CD4-positive, alpha-beta T cell treated with Interleukin-6 for 4 hours (primary cell): ENCODE measurements around the gene FAM184B.

Experiments used
- DNase-seq: peaks from one replicate; pipeline ENCODE4 v3.0.0-alpha.2; 2020; ENCODE audit warnings: mixed read lengths

Gene FAM184B

DNA sequence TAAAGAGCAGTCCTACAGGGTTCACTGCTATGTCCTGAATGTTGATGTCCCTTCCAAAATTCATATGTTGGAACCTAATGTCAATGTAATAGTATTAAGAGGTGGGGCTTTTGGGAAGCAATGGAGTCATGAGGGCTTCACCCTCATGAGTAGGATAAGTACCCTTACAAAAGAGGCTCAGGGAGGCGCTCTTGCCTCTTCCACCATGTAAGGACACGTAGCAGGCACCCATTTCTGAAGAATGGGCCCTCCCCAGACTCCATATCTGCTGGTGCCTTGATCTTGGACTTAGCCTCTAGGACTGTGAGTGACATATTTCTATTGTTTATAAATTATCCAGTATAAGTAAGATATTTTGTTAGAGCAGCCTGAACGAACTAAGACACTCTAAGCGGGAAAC, 151.2 kb downstream of the FAM184B start:
- no peak for DNase-seq

DNA sequence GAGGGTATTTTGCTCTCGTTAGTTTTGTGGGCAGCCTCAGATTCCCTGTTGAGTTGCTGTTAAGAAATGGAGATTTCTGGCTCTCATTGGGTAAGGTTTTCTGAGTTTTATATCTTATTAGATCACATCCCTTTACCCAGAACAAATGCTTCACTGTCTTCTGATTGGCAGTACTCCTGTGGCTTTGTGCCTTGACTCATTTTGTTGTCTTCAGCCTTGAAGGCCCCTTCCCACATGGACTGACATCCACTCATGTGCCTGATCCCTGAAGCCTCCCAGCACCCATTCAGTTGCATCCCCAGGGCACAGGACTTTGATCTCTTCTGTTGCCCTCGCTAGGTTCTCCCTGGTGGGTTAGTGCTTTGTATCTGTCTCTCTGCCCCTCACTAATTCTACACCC, 156.6 kb downstream of the FAM184B start:
- no peak for DNase-seq

DNA sequence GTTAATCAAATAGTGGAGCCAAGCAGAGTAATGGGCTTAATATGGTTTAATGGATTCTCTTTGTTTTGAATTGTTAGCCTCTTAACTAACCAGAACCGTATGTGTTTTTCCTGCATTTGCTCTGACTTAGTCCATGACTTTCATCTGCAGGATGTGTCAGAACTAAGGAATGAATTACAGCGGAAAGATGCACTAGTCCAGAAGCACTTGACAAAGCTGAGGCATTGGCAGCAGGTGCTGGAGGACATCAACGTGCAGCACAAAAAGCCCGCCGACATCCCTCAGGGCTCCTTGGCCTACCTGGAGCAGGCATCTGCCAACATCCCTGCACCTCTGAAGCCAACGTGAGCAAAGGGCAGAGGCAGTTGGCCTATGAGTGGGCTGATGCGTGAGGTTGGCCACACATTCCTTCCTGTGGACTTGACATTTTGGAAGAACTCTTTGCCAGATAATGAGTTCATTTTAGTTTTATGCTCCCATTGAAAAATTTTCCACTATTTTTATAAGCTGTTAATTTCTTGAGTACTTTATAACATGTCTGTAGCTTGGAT, 157.9 kb downstream of the FAM184B start:
- no peak for DNase-seq

DNA sequence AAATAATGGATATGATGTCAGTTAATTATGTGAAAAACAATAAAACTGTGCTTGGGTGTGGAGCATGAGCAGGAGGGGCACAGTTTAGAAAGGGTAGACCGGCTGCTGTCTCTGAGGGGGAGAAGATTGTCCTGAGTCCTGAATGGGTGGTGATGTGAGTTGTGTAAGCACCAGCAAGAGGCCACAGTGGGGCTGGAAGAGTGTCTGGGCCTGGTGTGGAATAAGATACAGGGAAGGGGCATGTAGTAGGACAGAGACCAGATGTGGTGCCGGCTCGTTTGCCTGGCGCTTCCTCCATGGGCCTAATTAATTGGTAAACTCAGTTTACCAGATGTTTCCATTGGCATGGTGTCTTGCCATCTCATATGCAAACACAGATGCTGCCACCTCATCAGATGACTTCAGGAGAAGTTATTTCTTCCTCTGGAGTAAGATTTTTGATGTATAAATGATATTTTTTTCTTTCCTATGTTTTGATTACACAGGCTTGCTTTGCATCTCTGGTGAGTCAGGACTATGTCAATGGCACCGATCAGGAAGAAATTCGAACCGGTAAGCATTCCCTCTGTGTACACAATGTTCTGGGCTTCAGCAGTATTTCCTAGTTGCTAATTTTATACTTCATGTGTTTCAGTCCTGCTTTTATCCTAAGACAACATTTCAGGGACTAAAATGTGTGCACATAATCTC, 161.9 kb downstream of the FAM184B start:
- no peak for DNase-seq

DNA sequence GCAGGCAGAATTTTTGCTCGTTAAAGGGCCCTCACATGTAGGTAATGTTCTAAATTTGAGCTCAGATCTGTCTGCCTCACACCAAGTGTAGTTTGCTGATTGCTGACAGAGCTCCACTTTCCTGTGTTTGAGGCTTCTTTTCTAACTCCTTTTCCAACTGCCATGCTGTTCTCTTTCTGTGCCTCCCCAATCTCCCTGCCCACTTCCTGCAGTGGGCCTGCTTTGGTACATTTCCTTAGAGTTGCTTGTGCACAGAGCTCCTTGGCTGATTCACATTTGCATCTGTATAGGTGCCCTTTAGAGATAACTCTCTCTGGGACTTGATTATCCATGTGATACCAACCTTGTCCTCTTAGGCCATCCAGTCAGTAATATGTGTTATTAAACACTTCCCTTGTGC, 162.5 kb downstream of the FAM184B start:
- no peak for DNase-seq

DNA sequence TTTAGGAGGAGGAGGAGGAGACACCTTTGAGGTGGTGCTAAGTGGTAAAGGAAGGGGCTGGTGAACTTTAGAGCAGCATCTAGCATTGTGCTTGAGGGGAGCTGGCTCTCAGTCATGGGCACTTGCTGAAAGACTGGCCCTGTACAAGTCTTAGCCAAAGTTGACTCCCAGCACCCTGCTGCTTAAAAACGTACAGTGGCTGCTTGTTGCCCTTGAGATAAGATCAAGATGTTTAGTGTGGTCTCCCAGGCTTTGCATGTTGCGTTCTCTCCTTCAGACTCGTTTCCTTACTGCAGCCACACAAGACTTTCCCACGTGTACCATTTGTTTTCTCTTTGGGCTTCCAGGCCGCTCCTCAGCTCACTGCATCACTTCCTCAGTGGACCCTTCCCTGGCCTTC, 165.1 kb downstream of the FAM184B start:
- no peak for DNase-seq

DNA sequence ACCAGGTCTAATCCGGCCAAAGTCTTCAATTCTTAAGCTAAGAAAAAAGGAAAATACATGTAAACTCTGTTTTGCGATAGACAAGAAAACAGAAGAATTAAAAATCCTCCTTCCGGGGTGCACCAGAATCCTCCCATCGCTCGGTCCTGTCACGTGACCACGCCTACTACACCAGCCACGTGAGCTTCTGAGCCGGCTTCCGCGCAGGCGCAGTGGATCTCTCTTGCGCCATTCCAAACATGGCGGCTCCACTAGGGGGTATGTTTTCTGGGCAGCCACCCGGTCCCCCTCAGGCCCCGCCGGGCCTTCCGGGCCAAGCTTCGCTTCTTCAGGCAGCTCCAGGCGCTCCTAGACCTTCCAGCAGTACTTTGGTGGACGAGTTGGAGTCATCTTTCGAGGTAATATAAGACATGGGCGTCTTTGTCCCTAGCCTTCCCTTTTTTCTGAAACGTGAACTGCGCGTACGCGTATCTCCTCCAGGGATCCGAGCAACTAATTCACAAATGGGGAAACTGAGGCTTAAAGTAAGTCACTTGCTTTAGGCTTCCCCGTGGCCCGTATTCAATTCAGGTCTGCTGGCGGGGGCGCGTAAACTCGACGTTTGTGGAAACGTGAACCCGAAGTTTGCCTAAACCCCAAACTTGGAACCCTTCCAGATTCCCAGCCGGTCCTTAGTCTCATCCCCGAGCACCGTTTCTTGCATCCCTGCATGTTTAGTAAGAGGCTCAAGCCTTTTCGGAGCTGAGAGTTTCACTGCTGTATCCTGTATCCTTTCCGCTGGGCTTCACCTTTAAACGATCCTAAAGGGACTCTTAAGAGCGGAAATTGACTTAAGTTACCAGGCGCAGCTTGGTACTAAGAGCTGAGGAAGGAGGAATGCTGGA, 166.8 kb downstream of the FAM184B start, which contains the start of gene MED28:
Gene MED28, plus strand, starts transcription at position 226 of the 884 bp plus-strand sequence. Its CDS starts 14 bp downstream, at position 240.
- peak; percentile 96 for DNase-seq

DNA sequence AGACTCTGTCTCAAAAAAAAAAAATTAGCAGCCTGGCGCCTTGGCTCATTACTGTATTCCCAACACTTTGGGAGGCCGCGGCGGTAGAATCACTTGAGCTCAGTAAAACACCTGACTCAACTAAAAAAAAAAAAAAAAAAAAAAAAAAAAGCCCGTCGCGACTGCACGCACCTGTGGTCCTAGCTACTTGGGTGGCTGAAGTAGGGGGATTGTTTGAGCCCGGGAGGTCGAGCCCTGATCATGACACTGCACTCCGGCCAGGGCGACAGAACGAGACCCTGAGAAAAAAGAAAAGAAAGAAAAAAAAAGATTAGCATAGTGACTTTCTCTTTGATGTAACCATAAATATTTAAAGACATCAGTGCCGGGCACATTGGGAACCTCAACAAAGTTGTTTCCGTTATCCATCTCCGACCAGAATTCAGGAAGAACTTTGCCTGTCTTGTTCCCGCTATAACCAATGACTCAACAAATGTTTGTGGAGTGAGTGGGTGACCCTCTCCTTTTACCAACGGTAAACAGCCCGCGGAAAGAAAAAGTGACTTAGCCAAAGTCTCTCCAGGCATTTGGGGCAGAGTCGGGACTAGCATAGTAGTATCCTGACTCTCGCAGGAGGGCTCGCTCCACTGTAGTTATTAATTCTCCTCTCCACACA, 167.5 kb downstream of the FAM184B start:
- DNase-seq: peak; percentile 40

DNA sequence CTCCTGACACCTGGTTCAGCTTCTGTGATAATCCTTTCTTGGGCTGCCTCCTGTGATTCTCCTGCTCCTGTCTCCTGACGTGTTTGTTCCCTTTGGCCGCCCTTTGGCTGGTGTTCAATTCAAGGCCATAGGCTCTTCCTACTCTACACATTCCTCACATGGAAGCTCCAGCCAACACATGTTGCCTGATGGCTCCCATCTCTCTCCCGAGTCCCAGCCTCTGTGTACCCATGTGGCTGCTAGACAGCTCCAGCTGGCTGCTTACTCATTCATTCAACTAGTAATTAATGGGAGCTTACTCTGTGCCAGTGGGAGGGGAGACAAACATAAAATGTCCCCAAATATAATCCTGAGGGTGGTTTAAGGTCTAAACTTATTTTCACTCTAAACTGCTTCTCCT, 176.2 kb downstream of the FAM184B start:
- DNase-seq: no peak

DNA sequence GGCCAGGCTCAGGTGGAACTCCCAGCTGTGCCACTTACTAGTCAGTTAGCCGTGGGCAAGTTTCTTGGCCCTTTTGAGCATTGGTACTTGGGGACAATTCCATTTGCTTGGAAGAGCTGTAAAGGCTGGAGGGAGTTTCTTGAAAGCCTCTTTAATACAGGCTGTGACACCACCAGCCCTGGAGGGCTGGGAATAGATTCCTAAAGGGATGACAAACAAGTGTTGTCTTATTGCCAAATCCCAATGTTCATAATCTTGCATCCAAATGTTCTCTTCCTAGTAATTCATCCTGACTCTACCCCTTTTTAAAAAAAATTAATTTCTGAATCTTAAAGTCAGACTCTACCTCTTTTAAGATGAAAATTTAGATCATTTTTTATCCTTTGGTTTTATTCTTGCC, 181.6 kb downstream of the FAM184B start:
- DNase-seq: no peak

DNA sequence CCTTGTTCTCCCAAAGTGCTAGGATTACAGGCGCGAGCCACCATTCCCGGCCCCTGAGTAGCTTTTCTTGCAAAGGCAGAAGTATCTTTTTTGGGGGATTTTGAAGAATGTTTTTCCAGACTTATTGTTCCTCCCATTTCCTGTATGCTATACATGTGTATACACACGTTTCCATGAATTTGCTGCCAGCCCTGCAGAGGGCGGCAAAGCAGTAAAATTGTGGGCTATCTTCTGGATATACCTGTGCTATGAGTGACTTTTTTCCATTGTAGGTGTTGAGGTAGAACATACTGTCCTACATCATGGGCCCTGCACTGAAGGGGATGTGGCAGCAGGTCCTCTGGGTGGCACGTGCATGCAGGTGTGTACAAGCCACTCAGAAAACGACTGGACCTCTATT, 183.9 kb downstream of the FAM184B start:
- DNase-seq: peak; percentile 19

DNA sequence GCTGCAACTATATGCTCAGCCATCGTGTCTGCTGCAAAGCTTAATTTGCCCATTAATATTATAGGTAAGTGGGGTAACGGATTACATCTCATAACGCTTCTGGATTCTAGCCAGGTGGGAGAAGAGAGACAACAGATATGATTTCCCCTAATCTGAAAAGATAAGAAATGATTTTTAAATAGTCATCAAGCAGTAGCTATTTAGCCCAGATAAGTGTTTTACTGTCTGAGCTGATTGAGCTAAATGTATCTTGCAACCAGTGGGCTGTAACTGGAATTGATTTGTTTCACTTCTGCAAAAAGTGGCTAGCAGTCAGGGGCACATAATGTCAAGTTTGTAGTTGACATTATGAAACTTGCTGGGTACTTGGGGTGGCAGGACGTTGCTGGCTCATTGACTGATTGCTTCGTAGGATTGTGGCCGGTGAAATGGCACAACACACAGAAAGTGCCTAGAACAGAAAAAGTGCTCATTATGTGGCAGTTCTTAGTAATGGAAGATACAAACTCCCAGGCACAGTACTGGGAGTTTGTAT, 185.9 kb downstream of the FAM184B start:
- no peak for DNase-seq

DNA sequence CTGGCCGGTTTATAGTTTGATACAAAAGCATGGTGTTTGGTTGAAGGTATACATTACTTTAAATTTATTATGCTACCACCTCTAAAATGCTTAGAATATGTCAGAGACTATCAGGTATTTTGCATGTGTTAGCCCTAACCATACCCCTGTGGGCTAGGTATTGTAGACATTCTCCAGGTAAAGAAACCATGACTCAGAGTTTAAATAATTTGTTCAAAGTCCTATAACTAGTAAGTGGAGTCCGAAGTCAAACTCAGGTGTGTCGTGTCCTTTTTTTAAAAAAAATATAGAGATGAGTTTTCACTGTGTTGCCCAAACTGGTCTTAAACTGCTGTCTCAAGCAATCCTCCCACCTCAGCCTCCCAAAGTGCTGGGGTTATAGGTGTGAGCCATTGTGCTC, 192.1 kb downstream of the FAM184B start:
- DNase-seq: no peak

DNA sequence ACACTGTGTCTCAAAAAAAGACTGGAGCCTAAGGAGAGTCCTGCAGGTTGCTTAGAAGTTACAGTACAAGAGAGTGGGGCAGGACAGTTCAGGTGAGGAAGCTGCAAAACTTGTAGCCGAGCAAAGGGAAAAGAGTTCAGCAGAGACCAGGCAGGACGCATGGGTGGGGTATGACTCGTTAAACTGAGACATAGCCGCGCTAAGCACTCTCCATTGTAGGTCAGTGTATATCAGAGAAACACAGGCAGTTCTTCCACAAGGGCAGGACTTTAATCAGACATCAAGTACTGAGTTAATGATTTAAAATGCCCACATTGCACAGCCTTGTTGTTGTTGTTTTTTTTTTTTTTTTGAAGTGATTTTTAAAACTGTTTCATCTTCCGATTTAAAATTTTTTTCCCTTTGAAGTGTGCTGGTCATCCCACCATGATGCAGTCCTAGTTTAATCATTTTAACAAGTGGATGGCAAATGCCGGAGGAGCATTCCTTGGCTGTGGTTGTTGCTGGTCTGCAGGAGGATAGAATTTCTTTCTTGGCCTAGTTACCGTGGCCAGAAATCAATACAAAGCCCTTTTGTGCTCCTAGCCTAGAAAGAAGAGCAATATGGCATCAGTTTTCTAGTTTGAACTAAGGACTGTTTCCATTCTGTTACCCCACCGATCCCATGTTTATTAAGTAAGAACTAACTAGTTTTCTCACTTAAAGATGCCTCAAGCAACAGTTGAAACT, 194.2 kb downstream of the FAM184B start:
- no peak for DNase-seq

DNA sequence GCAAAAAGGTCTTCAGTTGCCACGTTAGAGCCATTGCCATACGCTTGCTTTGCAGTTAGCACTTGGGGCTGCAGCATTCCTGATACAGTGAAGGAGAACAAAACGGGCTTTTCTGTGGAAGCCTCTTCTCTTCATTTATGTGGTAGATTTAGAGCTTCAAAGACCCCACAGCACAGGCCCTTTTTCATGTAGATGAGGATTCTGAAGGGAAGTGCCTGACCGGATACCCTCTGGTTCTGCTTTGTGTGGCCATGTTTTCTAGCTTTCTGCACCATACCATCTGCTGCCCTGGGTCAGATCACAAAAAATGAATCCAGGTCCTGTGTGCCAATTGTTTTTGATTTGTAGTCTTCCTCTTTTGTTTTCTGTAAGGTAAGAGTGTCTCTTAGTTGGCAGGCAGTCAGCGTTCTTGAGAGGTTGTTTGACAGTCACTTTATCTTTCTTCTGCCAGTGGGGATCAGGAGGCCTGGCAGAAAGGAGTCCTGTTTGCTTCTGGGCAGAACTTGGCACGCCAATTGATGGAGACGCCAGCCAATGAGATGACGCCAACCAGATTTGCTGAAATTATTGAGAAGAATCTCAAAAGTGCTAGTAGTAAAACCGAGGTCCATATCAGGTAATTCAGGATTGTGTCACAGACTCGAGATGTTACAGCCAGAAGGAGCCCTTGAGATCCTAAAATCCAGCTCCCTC, 196.8 kb downstream of the FAM184B start:
- no peak for DNase-seq

DNA sequence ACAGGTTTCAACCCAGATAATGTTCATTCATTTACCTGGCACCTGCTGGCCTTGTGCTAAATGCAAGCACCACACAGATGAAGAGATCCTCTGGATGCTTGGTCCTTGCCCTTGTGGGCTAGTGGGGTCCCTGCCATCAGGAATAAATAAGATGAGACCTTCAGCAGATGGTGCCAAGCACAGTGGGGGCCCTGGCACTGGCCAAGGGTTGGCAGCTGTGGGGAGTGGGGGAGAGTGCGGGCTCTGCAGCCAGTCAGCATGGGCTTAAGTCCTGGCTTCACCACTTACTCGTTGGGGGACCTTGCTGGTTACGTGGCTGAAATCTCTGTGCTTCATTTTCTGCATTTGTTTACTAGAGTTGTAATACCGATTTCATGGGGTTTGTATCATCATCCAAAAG, 197.5 kb downstream of the FAM184B start:
- DNase-seq: no peak

DNA sequence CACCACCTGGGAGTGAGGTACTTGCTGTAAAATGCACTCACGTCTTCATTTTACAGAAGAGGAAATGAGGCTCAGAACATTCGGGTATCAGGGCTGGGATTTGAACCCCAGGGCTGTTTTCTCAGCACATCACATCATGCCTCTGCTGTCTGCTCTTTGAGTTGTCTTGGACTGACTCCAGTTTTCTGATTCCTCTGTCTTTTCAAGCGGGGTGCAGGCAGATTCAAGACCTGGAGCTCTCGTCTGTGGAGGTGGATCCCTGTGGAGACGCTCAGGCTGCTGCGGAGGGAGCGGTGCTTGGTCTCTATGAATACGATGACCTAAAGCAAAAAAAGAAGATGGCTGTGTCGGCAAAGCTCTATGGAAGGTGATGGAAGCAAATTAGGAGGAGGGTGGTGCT, 198.1 kb downstream of the FAM184B start:
- DNase-seq: no peak

DNA sequence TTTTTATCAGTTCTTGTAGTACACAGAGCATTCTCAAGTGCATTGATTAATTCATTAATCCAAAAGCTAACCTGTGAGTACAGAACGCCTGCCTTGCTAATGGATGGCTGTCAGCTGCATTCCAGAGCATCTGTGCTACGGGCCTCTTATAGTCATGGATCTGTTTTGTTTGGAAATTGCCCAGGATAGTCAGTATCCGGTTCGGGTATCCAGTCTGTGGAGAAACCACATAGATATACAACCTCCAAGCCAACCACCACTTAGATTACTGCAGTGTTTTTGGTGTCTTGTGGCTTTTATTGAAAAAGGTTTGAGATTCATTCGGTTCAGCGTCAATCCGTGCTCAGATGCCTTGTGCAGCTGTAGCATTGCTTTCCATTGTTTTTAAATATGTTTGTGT, 200.5 kb downstream of the FAM184B start:
- DNase-seq: no peak
